PC-9 (cell line): ENCODE results near the gene TRPM5. TPM values are rescaled to one million over a fixed set of nuclear protein-coding genes. Genes with fewer than 3 reads are reported as not detected.

Source experiments
- BruUV-seq: library from RNA; stranded (reverse); fragments of 400-500 nt; replicated peaks from 2 replicates; lab custom pipeline; 2021; lab: Mats Ljungman, UMichigan
- CTCF ChIA-PET: fragments of 300-600 bp; sonication (Branson Sonifier 250); formaldehyde crosslinking; loops from one replicate; lab custom pipeline; 2022; ENCODE audit warnings: antibody characterized with exemption; lab: Charles Lee
- POLR2A ChIA-PET: fragments of 300-600 bp; sonication (Branson Sonifier 250); formaldehyde crosslinking; loops from one replicate; lab custom pipeline; 2022; ENCODE audit warnings: antibody characterized with exemption; ENCODE audit not compliant: unreplicated experiment; lab: Charles Lee
- DNase-seq, 2 experiments: peaks; one replicate each; pipeline versions ENCODE4 v3.0.0 to v3.0.0-alpha.2; 2015 to 2022; ENCODE audit warnings: mixed read lengths in 1 of 2
- H2AFZ ChIP-seq: fragments of 200-600 bp; sonication (generic); 2 replicates; pipeline ENCODE4 v1.8.1; 2017; ENCODE audit warnings: antibody characterized with exemption
- H3F3A ChIP-seq: fragments of 200-600 bp; sonication (generic); 2 replicates; pipeline ENCODE4 v1.8.1; 2017; ENCODE audit warnings: antibody characterized with exemption, mild to moderate bottlenecking, low read depth; ENCODE audit not compliant: insufficient read depth
- H3K27ac ChIP-seq: fragments of 200-600 bp; sonication (generic); 2 replicates; pipeline ENCODE4 v1.6.1; 2016; ENCODE audit warnings: mixed run types
- H3K27me3 ChIP-seq: fragments of 200-600 bp; sonication (generic); 2 replicates; pipeline ENCODE4 v1.6.1; 2016; ENCODE audit warnings: low read depth, mixed run types; ENCODE audit not compliant: insufficient read depth
- H3K36me3 ChIP-seq: fragments of 200-600 bp; sonication (generic); 2 replicates; pipeline ENCODE4 v1.6.1; 2016; ENCODE audit warnings: low read depth, mixed run types
- H3K4me1 ChIP-seq: fragments of 200-600 bp; sonication (generic); replicated peaks from 2 replicates; pipeline ENCODE4 v1.6.1; 2016; ENCODE audit warnings: mixed run types; ENCODE audit not compliant: insufficient read depth
- H3K4me2 ChIP-seq: fragments of 200-600 bp; sonication (generic); 2 replicates; pipeline ENCODE4 v1.6.1; 2017; ENCODE audit warnings: mixed run types
- H3K4me3 ChIP-seq: fragments of 200-600 bp; sonication (generic); 2 replicates; pipeline ENCODE4 v1.6.1; 2016; ENCODE audit warnings: mixed run types
- H3K79me2 ChIP-seq: fragments of 200-600 bp; sonication (generic); 2 replicates; pipeline ENCODE4 v1.6.1; 2017; ENCODE audit warnings: low read depth, mixed run types
- H3K9me2 ChIP-seq: fragments of 200-600 bp; sonication (generic); 2 replicates; pipeline ENCODE4 v1.8.1; 2017; ENCODE audit warnings: mild to moderate bottlenecking; ENCODE audit not compliant: insufficient read depth
- H3K9me3 ChIP-seq: fragments of 200-600 bp; sonication (generic); 2 replicates; pipeline ENCODE4 v1.8.1; 2016; ENCODE audit warnings: low read depth; ENCODE audit not compliant: insufficient read depth
- H4K20me1 ChIP-seq: fragments of 200-600 bp; sonication (generic); 2 replicates; pipeline ENCODE4 v1.8.1; 2017; ENCODE audit not compliant: insufficient read depth
- EZH2 ChIP-seq: fragments of 200-600 bp; sonication (generic); IDR thresholded peaks from 2 replicates; pipeline ENCODE4 v1.8.0; 2017; ENCODE audit warnings: antibody characterized with exemption, low read depth
- intact Hi-C: fragments of 100-400 bp; cut with micrococcal nuclease; formaldehyde crosslinking; loops from one replicate; pipeline ENCODE4 v1.10.0; 2022; ENCODE audit not compliant: unreplicated experiment
- total RNA-seq: library from RNA; stranded (reverse); gene quantifications from 2 replicates; pipeline ENCODE4 v1.2.3, GENCODE V29; 2021
- TF ChIP-seq, protein P1 (sequence below): fragments of 200-600 bp; sonication (generic); conservative IDR thresholded peaks from 2 replicates; pipeline ENCODE4 v1.6.1; 2017; ENCODE audit warnings: mixed run types, antibody characterized with exemption, mild to moderate bottlenecking, moderate library complexity

The TRPM5 gene
- total RNA-seq, 1 experiment from 2014 or later, result not detected

GRCh38 chr11:2450321-2451041 lies 6.2 kb upstream of the TRPM5 start:
- Histone ChIP-seq H2AFZ (no peak overlapping the region), H3K27ac (no peak overlapping the region), H3K4me3 (no peak overlapping the region), H3K36me3 (no peaks in the 10 kb centered on the region), H3K9me3 (no peaks in the 10 kb centered on the region), H3K27me3 (peaks cover 64% of the 10 kb centered on the region), H3K79me2 (no peaks in the 10 kb centered on the region), H4K20me1 (no peaks in the 10 kb centered on the region), H3K4me1 (no peaks in the 10 kb centered on the region), H3F3A (no peaks in the 10 kb centered on the region), H3K4me2 (no peak overlapping the region), H3K9me2 (no peaks in the 10 kb centered on the region)
- intact Hi-C loops, result no loop called here
- CTCF ChIA-PET, result no interaction called here
- no TSS peak for BruUV-seq
- DNase-seq, result no peak
- TF ChIP-seq EZH2, result no peak
- TF ChIP-seq, protein P1, sequence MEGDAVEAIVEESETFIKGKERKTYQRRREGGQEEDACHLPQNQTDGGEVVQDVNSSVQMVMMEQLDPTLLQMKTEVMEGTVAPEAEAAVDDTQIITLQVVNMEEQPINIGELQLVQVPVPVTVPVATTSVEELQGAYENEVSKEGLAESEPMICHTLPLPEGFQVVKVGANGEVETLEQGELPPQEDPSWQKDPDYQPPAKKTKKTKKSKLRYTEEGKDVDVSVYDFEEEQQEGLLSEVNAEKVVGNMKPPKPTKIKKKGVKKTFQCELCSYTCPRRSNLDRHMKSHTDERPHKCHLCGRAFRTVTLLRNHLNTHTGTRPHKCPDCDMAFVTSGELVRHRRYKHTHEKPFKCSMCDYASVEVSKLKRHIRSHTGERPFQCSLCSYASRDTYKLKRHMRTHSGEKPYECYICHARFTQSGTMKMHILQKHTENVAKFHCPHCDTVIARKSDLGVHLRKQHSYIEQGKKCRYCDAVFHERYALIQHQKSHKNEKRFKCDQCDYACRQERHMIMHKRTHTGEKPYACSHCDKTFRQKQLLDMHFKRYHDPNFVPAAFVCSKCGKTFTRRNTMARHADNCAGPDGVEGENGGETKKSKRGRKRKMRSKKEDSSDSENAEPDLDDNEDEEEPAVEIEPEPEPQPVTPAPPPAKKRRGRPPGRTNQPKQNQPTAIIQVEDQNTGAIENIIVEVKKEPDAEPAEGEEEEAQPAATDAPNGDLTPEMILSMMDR, result no peak
- POLR2A ChIA-PET, result no interaction called here

DNA sequence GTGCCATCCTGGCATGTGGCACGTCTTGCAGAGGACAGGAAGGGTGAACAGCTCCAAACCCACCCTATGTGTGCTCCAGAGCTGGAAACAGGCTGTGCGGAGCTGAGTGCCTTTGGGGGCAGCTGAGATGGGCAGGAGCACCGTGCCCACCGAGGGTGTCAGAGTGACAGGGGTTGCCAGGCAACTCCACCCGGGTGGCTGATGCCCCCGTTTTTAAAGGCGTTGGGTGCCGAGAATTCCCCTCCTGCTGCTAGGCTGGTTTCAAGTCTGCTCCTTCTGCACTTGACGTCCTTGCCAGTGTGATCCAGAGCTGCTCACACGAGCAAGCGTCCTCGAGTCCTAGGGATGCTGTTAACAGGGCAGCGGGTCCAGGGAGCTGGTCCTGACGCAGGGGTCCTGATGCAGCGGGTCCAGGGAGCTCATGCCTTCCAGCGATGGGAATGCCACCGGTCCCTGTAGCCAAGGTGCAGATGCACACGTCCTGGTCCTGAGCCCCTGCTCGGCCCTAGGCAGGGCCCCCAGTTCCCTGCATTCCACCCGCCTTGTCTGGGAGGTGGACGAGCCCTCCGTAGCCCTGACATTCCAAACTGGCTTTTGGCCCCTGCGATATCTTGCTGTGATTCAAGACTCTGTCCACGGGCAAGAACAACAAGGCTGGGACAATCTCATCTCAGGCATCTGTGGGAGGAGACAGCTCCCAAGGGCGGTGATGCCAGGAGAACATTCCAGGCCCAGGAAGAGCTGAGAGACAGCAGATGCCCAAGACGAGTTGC lies 5.4 kb upstream of the TRPM5 start:
- no peak overlapping the region for H3K4me3 ChIP-seq
- no peak overlapping the region for H2AFZ ChIP-seq
- H3K27me3 ChIP-seq, result peaks cover 62% of the 10 kb centered on the region
- no peak for DNase-seq
- H3K36me3 ChIP-seq, result no peaks in the 10 kb centered on the region
- no peaks in the 10 kb centered on the region for H3K9me3 ChIP-seq
- CTCF ChIA-PET, result no interaction called here
- POLR2A ChIA-PET, result no interaction called here
- TF ChIP-seq, protein P1, result no peak
- no peak for TF ChIP-seq EZH2
- no peaks in the 10 kb centered on the region for H4K20me1 ChIP-seq
- no TSS peak for BruUV-seq
- H3K27ac ChIP-seq, result no peak overlapping the region
- H3K79me2 ChIP-seq, result no peaks in the 10 kb centered on the region
- no peaks in the 10 kb centered on the region for H3K9me2 ChIP-seq
- no peaks in the 10 kb centered on the region for H3F3A ChIP-seq
- H3K4me2 ChIP-seq, result no peak overlapping the region
- no peaks in the 10 kb centered on the region for H3K4me1 ChIP-seq
- intact Hi-C loops, result no loop called here

DNA sequence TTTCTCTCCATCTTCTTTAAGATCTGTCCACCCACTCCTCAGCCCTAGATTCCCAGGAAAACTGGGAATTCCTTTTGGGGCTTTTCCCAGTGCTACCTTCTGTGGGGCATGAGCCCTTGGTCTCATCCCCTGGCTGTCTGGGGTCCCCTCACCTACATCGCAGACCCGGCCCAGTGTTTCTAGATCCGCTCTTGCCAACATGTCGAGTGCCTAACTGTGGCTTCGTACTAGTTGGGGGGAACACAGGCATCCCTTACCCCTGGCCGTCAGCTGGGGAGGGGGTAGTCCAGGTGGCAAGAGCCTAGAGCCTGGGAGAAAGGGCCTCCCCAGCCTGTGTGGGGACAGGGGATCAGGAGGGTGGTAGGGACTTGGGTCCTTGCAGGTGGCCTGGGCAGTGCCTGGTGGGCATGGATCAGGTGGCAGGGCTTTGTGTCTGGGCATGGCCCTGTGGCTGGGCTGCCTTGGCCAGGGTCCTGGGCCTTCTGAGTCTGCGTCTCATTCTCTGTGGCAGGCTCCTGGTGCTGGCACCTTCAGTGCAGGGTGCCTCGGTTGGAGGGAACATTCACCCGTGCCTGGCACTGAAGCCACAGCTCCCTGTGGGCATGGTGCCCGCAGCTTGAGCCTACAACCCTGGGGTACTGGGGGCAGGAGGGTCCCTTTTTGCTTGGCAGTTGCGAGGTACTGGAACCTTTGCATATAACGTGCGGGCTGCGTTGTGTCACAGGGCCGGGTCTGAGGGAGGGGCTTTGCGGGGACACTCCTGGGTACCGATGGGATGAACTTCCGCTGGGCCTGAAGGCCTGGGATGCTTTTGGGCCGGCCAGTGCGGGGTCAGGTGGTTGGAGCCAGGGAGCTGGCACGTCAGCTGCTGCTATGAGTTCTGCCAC lies 4.6 kb upstream of the TRPM5 start:
- no peak for DNase-seq
- H3K27me3 ChIP-seq, result peaks cover 53% of the 10 kb centered on the region
- no TSS peak for BruUV-seq
- no peak overlapping the region for H2AFZ ChIP-seq
- H3K36me3 ChIP-seq, result no peaks in the 10 kb centered on the region
- H3K9me3 ChIP-seq, result no peaks in the 10 kb centered on the region
- no peaks in the 10 kb centered on the region for H3F3A ChIP-seq
- intact Hi-C loops, result no loop called here
- no peak overlapping the region for H3K4me2 ChIP-seq
- no peak overlapping the region for H3K4me3 ChIP-seq
- CTCF ChIA-PET, result no interaction called here
- no peaks in the 10 kb centered on the region for H4K20me1 ChIP-seq
- POLR2A ChIA-PET, result no interaction called here
- no peaks in the 10 kb centered on the region for H3K9me2 ChIP-seq
- H3K27ac ChIP-seq, result no peak overlapping the region
- TF ChIP-seq, protein P1, result no peak
- no peak for TF ChIP-seq EZH2
- no peaks in the 10 kb centered on the region for H3K4me1 ChIP-seq
- no peaks in the 10 kb centered on the region for H3K79me2 ChIP-seq
